ENCODE results near the gene INTS11. TPM values are rescaled to one million over a fixed set of nuclear protein-coding genes. Genes with fewer than 3 reads are reported as not detected.
A peak's percentile ranks its signal among the peaks of the same experiment; 100 is the strongest.

INTS11 gene
- total RNA-seq, 2 donors from 2014 or later: 97.3 to 178 TPM

DNA sequence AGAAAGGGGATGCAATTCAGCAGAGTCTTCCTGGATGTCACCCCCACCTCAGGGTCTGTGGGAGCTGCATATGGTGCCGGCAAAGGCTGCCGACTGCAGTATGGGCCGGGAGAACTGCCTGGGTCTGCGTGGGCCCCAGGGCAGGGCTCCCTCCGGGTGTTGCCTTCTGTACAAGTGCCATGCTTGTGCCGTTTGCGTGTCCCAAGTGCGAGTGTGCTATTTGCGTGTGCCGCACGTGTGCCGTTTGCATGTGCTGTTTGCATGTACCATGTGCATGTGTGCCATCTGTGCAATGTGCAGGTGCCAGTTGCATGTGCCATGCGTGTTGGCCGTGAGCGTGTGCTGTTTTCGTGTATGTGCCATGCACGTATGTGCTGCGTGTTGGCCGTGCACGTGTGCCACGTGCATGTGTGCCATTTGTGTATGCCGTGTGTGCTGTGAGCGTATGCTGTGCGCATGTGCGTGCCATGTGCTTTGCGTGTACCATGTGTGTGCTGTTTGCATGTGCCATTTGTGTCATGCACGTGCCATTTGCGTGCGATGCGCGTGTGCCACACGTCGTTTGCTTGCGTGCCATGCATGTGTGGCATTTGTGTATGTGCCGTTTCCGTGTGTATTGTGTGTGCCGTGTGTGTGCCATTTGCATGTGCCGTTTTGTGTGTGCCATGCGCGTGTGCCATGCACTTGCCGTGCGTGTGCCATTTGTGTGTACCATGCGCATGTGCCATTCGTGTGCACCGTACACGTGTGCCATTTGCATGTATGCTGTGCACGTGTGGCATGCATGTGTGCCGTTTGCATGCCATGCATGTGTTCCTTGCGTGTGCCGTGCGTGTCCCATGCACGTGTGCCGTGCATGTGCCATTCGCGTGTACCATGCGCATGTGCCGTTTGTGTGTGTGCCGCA lies 5.1 kb upstream of the INTS11 start:
- Histone ChIP-seq H3K4me1 (replicated peaks) (peaks cover 14% of the 10 kb centered on the region), H3K9me3 (no peaks in the 10 kb centered on the region), H3K27ac (no peak overlapping the region), H3K4me3 (no peak overlapping the region), H3K27me3 (replicated peaks; ENCODE audit: insufficient read depth) (no peaks in the 10 kb centered on the region), H3K36me3 (no peaks in the 10 kb centered on the region)
- 90% methylated on average over 57 of the region's 58 CpGs for WGBS
- no peak for DNase-seq (ENCODE audit: low spot score)
- intact Hi-C loops (cut with DNase I): no loop called here
- TF ChIP-seq POLR2AphosphoS5 (IDR thresholded peaks at IDR 0.05): no peak
- no peak for TF ChIP-seq POLR2A (IDR thresholded peaks at IDR 0.05)
- TF ChIP-seq, protein P1, sequence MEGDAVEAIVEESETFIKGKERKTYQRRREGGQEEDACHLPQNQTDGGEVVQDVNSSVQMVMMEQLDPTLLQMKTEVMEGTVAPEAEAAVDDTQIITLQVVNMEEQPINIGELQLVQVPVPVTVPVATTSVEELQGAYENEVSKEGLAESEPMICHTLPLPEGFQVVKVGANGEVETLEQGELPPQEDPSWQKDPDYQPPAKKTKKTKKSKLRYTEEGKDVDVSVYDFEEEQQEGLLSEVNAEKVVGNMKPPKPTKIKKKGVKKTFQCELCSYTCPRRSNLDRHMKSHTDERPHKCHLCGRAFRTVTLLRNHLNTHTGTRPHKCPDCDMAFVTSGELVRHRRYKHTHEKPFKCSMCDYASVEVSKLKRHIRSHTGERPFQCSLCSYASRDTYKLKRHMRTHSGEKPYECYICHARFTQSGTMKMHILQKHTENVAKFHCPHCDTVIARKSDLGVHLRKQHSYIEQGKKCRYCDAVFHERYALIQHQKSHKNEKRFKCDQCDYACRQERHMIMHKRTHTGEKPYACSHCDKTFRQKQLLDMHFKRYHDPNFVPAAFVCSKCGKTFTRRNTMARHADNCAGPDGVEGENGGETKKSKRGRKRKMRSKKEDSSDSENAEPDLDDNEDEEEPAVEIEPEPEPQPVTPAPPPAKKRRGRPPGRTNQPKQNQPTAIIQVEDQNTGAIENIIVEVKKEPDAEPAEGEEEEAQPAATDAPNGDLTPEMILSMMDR (IDR thresholded peaks at IDR 0.05): no peak

DNA sequence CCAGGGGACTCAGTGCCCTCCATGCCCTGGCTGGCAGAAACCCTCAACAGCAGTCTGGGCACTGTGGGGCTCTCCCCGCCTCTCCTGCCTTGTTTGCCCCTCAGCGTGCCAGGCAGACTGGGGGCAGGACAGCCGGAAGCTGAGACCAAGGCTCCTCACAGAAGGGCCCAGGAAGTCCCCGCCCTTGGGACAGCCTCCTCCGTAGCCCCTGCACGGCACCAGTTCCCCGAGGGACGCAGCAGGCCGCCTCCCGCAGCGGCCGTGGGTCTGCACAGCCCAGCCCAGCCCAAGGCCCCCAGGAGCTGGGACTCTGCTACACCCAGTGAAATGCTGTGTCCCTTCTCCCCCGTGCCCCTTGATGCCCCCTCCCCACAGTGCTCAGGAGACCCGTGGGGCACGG lies 3.8 kb upstream of the INTS11 start:
- DNase-seq (ENCODE audit: low spot score): no peak
- Histone ChIP-seq H3K4me1 (replicated peaks) (peaks cover 14% of the 10 kb centered on the region), H3K36me3 (no peaks in the 10 kb centered on the region), H3K27ac (no peak overlapping the region), H3K27me3 (replicated peaks; ENCODE audit: insufficient read depth) (no peaks in the 10 kb centered on the region), H3K4me3 (no peak overlapping the region), H3K9me3 (no peaks in the 10 kb centered on the region)
- intact Hi-C loops (cut with DNase I): no loop called here
- no peak for TF ChIP-seq POLR2AphosphoS5 (IDR thresholded peaks at IDR 0.05)
- TF ChIP-seq, protein P1 (IDR thresholded peaks at IDR 0.05): no peak
- TF ChIP-seq POLR2A (IDR thresholded peaks at IDR 0.05): no peak
- WGBS: 79% methylated on average over 10 of the region's 15 CpGs

DNA sequence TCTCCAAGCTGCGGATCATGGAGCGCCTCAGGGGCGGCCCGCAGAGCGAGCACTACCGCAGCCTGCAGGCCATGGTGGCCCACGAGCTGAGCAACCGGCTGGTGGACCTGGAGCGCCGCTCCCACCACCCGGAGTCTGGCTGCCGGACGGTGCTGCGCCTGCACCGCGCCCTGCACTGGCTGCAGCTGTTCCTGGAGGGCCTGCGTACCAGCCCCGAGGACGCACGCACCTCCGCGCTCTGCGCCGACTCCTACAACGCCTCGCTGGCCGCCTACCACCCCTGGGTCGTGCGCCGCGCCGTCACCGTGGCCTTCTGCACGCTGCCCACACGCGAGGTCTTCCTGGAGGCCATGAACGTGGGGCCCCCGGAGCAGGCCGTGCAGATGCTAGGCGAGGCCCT lies 2.8 kb upstream of the INTS11 start:
- Histone ChIP-seq H3K27ac (no peak overlapping the region), H3K36me3 (no peaks in the 10 kb centered on the region), H3K4me1 (replicated peaks) (peaks cover 14% of the 10 kb centered on the region), H3K27me3 (replicated peaks; ENCODE audit: insufficient read depth) (no peaks in the 10 kb centered on the region), H3K4me3 (no peak overlapping the region), H3K9me3 (no peaks in the 10 kb centered on the region)
- intact Hi-C loops (cut with DNase I): no loop called here
- TF ChIP-seq, protein P1 (IDR thresholded peaks at IDR 0.05): no peak
- TF ChIP-seq POLR2AphosphoS5 (IDR thresholded peaks at IDR 0.05) (no peak), POLR2A (IDR thresholded peaks at IDR 0.05) (no peak)
- 92% methylated on average over 37 of the region's 40 CpGs for WGBS
- no peak for DNase-seq (ENCODE audit: low spot score)

DNA sequence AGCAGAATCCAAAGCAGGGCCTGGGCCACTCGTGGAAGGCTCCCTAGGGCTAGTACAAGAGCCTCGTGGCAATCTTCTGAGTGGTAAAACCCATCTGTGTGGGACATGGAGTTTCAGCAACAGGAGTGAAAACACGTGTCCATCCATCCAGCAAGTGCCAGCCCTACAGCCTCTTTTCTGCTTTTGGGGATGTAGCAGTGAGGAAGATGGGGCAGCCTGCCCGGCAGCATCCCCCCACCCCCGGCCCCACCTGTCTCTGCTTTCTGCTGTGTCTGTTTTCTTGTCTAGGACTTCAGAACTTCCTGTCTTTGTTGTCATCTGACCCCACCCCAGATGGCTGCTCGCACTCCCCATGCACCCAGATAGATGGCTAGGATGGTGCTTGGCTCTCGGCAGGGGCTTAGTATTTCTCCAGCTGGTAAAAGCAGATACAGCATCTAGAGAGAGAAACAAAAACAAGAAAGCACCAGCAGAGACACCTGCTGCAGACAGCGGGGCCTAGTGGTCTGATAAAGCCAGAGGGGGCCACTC lies 1.7 kb upstream of the INTS11 start:
- 70% methylated on average over 8 of the region's 8 CpGs for WGBS
- H3K4me3 ChIP-seq: peak overlapping the region in 1 of 2 donors; percentile 84

More for the DNA sequence above, 1.7 kb upstream of the INTS11 start:
- Histone ChIP-seq H3K27ac (peak overlapping the region in 1 of 2 donors; percentile 87), H3K36me3 (no peaks in the 10 kb centered on the region), H3K27me3 (replicated peaks; ENCODE audit: insufficient read depth) (no peaks in the 10 kb centered on the region), H3K9me3 (no peaks in the 10 kb centered on the region), H3K4me1 (replicated peaks) (peaks cover 13% of the 10 kb centered on the region)
- TF ChIP-seq POLR2AphosphoS5 (IDR thresholded peaks at IDR 0.05) (no peak), POLR2A (IDR thresholded peaks at IDR 0.05) (no peak)
- TF ChIP-seq, protein P1 (IDR thresholded peaks at IDR 0.05): no peak
- DNase-seq (ENCODE audit: low spot score): no peak
- intact Hi-C loops (cut with DNase I): no loop called here

All from prostate gland (tissue), 2 donors.